Fibroblast of lung (primary cell): Measurements from ENCODE around the gene FGF3. TPM values are rescaled to one million over a fixed set of nuclear protein-coding genes. Genes with fewer than 3 reads are reported as not detected.

ENCODE experiments used
- DNase-seq, 2 donors: peaks; one replicate each; pipeline versions ENCODE4 v3.0.0 to v3.0.0-alpha.2; 2010; ENCODE audit warnings: low read depth in 2 of 2
- H2AFZ ChIP-seq: 2 replicates; pipeline ENCODE4 v1.5.1; 2012; ENCODE audit warnings: low read length, control low read depth, inconsistent platforms
- H3K27ac ChIP-seq: 2 replicates; pipeline ENCODE4 v1.5.1; 2011; ENCODE audit warnings: low read length, control low read depth; ENCODE audit not compliant: insufficient read depth
- H3K27me3 ChIP-seq: 2 replicates; pipeline ENCODE4 v1.5.1; 2011; ENCODE audit warnings: mild to moderate bottlenecking, low read length; ENCODE audit not compliant: control insufficient read depth, insufficient read depth
- H3K36me3 ChIP-seq: 2 replicates; pipeline ENCODE4 v1.5.1; 2011; ENCODE audit warnings: low read length; ENCODE audit not compliant: control insufficient read depth, insufficient read depth
- H3K4me1 ChIP-seq: 2 replicates; pipeline ENCODE4 v1.5.1; 2011; ENCODE audit warnings: low read length; ENCODE audit not compliant: control insufficient read depth, insufficient read depth; ENCODE audit errors: extremely low read depth
- H3K4me2 ChIP-seq: 2 replicates; pipeline ENCODE4 v1.5.1; 2011; ENCODE audit warnings: low read length, control low read depth; ENCODE audit not compliant: insufficient read depth; ENCODE audit errors: extremely low read depth
- H3K4me3 ChIP-seq, 4 experiments: fragments of 200-600 bp in 1 of 4; sonication (generic) in 1 of 4; replicated peaks in 1 of 4; 2 replicates each; pipeline ENCODE4 v1.5.1; 2011 to 2016; ENCODE audit warnings: low read length in 4 of 4, low read depth in 3 of 4, mild to moderate bottlenecking in 3 of 4, control low read depth in 2 of 4, inconsistent platforms in 1 of 4, mixed read lengths in 1 of 4; ENCODE audit not compliant: insufficient read depth in 1 of 4; ENCODE audit errors: control extremely low read depth in 1 of 4
- H3K79me2 ChIP-seq: 2 replicates; pipeline ENCODE4 v1.5.1; 2012; ENCODE audit warnings: mild to moderate bottlenecking, low read length, inconsistent platforms; ENCODE audit not compliant: control insufficient read depth, insufficient read depth
- H3K9ac ChIP-seq: 2 replicates; pipeline ENCODE4 v1.5.1; 2011; ENCODE audit warnings: mild to moderate bottlenecking, low read length, control low read depth; ENCODE audit not compliant: insufficient read depth
- H3K9me3 ChIP-seq: 2 replicates; pipeline ENCODE4 v1.5.1; 2012; ENCODE audit warnings: low read depth, low read length; ENCODE audit not compliant: control insufficient read depth, insufficient read depth
- H4K20me1 ChIP-seq: 2 replicates; pipeline ENCODE4 v1.5.1; 2011; ENCODE audit warnings: low read length; ENCODE audit not compliant: control insufficient read depth, insufficient read depth; ENCODE audit errors: extremely low read depth
- EZH2 ChIP-seq: IDR thresholded peaks from 2 replicates; pipeline ENCODE4 v1.5.1; 2012; ENCODE audit warnings: low read length, control low read depth, mild to moderate bottlenecking; ENCODE audit errors: missing control alignments
- polyA plus RNA-seq, 2 donors: library from polyadenylated mRNA; depleted of rRNA in 1 of 2; stranded (reverse) in 1 of 2; unstranded in 1 of 2; fragments of >200 nt; gene quantifications; 2 replicates each; pipeline ENCODE4 v1.2.1, GENCODE V29; 2011 to 2012; ENCODE audit warnings: missing spikeins in 1 of 2
- total RNA-seq: library from RNA; depleted of rRNA; stranded (reverse); fragments of >200 nt; gene quantifications from 2 replicates; pipeline ENCODE4 v1.2.1, GENCODE V29; 2014
- TF ChIP-seq, protein P1 (sequence below), 2 donors: IDR thresholded peaks in 1 of 2; conservative IDR thresholded peaks in 1 of 2; 1 replicate in 1 of 2; 2 replicates in 1 of 2; pipeline ENCODE4 v1.5.1; 2011 to 2012; ENCODE audit warnings: low read length in 2 of 2, control low read depth in 1 of 2, inconsistent platforms in 1 of 2, low read depth in 1 of 2, mild to moderate bottlenecking in 1 of 2

The FGF3 gene
- total and polyA plus RNA-seq, 2 donors (not counting 1 experiment from before 2014, with no cell fraction given), result not detected

GRCh38 chr11:69864686-69865661, 45.8 kb upstream of the FGF3 start:
- H3K4me2 ChIP-seq, result no peak overlapping the region
- H3K27me3 ChIP-seq, result no peaks in the 10 kb centered on the region
- no peak for DNase-seq
- H3K4me1 ChIP-seq, result no peaks in the 10 kb centered on the region
- H2AFZ ChIP-seq, result no peak overlapping the region
- H3K9me3 ChIP-seq, result no peaks in the 10 kb centered on the region
- H3K79me2 ChIP-seq, result no peaks in the 10 kb centered on the region
- no peak overlapping the region for H3K9ac ChIP-seq
- TF ChIP-seq, protein P1, sequence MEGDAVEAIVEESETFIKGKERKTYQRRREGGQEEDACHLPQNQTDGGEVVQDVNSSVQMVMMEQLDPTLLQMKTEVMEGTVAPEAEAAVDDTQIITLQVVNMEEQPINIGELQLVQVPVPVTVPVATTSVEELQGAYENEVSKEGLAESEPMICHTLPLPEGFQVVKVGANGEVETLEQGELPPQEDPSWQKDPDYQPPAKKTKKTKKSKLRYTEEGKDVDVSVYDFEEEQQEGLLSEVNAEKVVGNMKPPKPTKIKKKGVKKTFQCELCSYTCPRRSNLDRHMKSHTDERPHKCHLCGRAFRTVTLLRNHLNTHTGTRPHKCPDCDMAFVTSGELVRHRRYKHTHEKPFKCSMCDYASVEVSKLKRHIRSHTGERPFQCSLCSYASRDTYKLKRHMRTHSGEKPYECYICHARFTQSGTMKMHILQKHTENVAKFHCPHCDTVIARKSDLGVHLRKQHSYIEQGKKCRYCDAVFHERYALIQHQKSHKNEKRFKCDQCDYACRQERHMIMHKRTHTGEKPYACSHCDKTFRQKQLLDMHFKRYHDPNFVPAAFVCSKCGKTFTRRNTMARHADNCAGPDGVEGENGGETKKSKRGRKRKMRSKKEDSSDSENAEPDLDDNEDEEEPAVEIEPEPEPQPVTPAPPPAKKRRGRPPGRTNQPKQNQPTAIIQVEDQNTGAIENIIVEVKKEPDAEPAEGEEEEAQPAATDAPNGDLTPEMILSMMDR (conservative IDR thresholded peaks at IDR 0.05 in 1 of 2, IDR thresholded peaks at IDR 0.05 in 1 of 2; ENCODE audit: low read depth in 1 of 2, low read length in 2 of 2), result no peak
- no peak for TF ChIP-seq EZH2
- H4K20me1 ChIP-seq, result no peaks in the 10 kb centered on the region
- H3K36me3 ChIP-seq, result no peaks in the 10 kb centered on the region
- no peak overlapping the region for H3K4me3 ChIP-seq
- H3K27ac ChIP-seq, result no peak overlapping the region

DNA sequence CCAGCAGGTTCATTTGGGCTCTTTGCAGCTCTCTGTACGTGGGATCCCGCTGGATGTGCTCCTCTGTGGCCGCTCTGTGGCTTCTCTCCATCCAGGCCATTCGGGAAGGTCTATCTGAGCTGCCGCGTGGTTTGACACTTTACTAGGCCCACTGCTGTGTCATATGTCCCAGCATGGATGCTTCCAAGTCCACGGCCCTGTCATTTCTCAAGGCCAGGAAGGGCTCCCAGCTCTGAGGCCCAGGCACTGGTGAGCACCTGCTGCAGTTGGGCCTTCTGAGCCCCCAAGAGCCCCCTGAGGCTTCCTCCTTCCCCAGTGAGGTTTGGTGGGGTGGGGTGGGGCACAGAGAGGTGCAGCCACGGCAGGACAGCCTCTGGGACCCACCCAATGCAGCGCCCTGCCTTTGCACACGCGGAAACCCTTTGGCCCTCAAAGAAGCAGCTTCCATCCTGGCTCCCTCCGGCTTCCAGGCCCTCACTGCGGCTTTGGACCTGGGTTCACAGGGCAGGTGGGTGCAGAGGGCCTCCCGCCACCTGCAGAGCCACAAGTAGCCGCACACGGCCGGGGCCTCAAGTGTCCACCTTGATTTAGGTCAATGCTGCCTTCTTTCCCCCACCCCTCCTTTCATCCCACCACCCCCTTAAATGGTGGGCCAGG, 44.5 kb upstream of the FGF3 start:
- TF ChIP-seq, protein P1 (conservative IDR thresholded peaks at IDR 0.05 in 1 of 2, IDR thresholded peaks at IDR 0.05 in 1 of 2; ENCODE audit: low read depth in 1 of 2, low read length in 2 of 2), result no peak
- no peak for TF ChIP-seq EZH2
- H3K4me3 ChIP-seq, result no peak overlapping the region
- H3K27ac ChIP-seq, result no peak overlapping the region
- DNase-seq, result no peak
- H3K4me2 ChIP-seq, result no peak overlapping the region
- H3K27me3 ChIP-seq, result peaks cover 2% of the 10 kb centered on the region
- no peaks in the 10 kb centered on the region for H4K20me1 ChIP-seq
- no peaks in the 10 kb centered on the region for H3K79me2 ChIP-seq
- no peak overlapping the region for H2AFZ ChIP-seq
- H3K4me1 ChIP-seq, result no peaks in the 10 kb centered on the region
- no peak overlapping the region for H3K9ac ChIP-seq
- no peaks in the 10 kb centered on the region for H3K36me3 ChIP-seq
- H3K9me3 ChIP-seq, result no peaks in the 10 kb centered on the region

DNA sequence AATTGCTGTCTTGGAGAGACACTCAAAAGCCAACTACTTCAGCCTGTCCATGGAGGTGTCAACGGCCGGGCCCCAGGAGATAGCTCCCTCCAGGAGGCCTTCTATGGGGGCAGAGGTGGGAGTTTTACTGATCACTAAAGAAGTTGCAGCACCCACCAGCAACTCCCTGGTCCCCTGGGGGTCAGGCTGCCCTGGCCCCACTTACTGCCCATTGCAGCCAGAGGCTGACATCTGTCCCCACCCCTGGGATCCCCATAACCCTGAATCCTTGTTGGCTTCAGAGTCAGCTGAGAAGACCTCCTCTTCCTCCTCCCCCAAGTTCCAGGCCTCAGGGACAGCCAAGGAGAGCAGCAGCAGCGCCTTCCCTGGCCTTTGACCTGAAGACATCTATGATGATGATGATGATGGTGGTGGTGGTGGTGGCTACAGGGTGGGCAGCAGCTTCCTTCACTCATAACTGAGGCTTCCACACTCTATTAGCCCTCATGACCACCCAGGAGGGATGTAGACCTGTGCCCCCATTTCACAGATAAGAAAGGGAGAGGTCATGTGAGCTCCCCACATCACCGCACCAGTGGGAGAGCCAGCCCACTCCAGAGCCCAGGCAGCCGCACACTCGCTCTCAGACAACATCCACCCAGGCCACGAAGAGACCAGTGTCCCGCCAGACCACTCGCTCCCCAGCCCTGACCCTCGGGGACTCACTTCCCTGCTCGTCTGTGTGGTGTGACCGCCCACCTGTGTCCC, 43.8 kb upstream of the FGF3 start:
- TF ChIP-seq, protein P1 (conservative IDR thresholded peaks at IDR 0.05 in 1 of 2, IDR thresholded peaks at IDR 0.05 in 1 of 2; ENCODE audit: low read depth in 1 of 2, low read length in 2 of 2), result no peak
- no peak for TF ChIP-seq EZH2
- Histone ChIP-seq H3K4me1 (no peaks in the 10 kb centered on the region), H3K27ac (no peak overlapping the region)

More for the DNA sequence above, 43.8 kb upstream of the FGF3 start:
- Histone ChIP-seq H2AFZ (no peak overlapping the region), H3K4me3 (no peak overlapping the region), H3K79me2 (no peaks in the 10 kb centered on the region), H3K9ac (no peak overlapping the region), H3K27me3 (peaks cover 2% of the 10 kb centered on the region), H4K20me1 (no peaks in the 10 kb centered on the region), H3K36me3 (no peaks in the 10 kb centered on the region), H3K4me2 (no peak overlapping the region), H3K9me3 (no peaks in the 10 kb centered on the region)
- no peak for DNase-seq
